Lung (tissue), 12 donors: ENCODE measurements around the gene OSBPL3. TPM values are rescaled to one million over a fixed set of nuclear protein-coding genes. Genes with fewer than 3 reads are reported as not detected.

Experiments
- ATAC-seq: fragments of 200-7000 bp; cut with Tn5 transposase; one replicate; pipeline ENCODE4 v1.9.1; 2020; ENCODE audit warnings: moderate number of reproducible peaks; ENCODE audit not compliant: insufficient read depth, low FRiP score
- DNase-seq, 3 donors: peaks; one replicate each; pipeline ENCODE4 v3.0.0-alpha.2; 2013 to 2017
- H3K27ac ChIP-seq, 2 donors: one replicate each; pipeline ENCODE4 v1.5.1; 2013; ENCODE audit warnings: mild to moderate bottlenecking in 2 of 2, moderate library complexity in 2 of 2, control low read depth in 1 of 2, inconsistent platforms in 1 of 2, low read depth in 1 of 2, low read length in 1 of 2
- H3K27me3 ChIP-seq, 3 donors: one replicate each; pipeline ENCODE4 v1.5.1; 2013; ENCODE audit warnings: low read length in 2 of 3; ENCODE audit not compliant: control insufficient read depth in 3 of 3, insufficient read depth in 3 of 3
- H3K36me3 ChIP-seq, 4 donors: one replicate each; pipeline ENCODE4 v1.5.1; 2013; ENCODE audit warnings: low read length in 4 of 4, mild to moderate bottlenecking in 1 of 4, moderate library complexity in 1 of 4; ENCODE audit not compliant: control insufficient read depth in 4 of 4, insufficient read depth in 4 of 4
- H3K4me1 ChIP-seq, 5 donors: one replicate each; pipeline ENCODE4 v1.5.1; 2013; ENCODE audit warnings: low read length in 5 of 5, mild to moderate bottlenecking in 2 of 5, moderate library complexity in 1 of 5; ENCODE audit not compliant: control insufficient read depth in 5 of 5, insufficient read depth in 5 of 5
- H3K4me3 ChIP-seq: one replicate; pipeline ENCODE4 v1.5.1; 2013; ENCODE audit warnings: mild to moderate bottlenecking, control low read depth, moderate library complexity
- H3K9ac ChIP-seq, 2 donors: one replicate each; pipeline ENCODE4 v1.5.1; 2013; ENCODE audit warnings: low read length in 2 of 2, control low read depth in 1 of 2; ENCODE audit not compliant: insufficient read depth in 1 of 2
- H3K9me3 ChIP-seq, 4 donors: one replicate each; pipeline ENCODE4 v1.5.1; 2013; ENCODE audit warnings: low read length in 3 of 4, mild to moderate bottlenecking in 1 of 4, moderate library complexity in 1 of 4; ENCODE audit not compliant: control insufficient read depth in 4 of 4, insufficient read depth in 3 of 4
- WGBS, 2 donors: extraction: QIAGEN DNeasy Blood & Tissue Kit; methylation state at CpG; one replicate each; pipeline ENCODE4 v1.1.7; 2013; 5-methylcytosine and 5-hydroxymethylcytosine counted together
- polyA plus RNA-seq, 2 donors: library from polyadenylated mRNA; stranded (reverse); fragments of 200-250 nt; gene quantifications; one replicate each; pipeline ENCODE4 v1.2.1, GENCODE V29; 2013
- total RNA-seq, 2 donors: library from RNA; depleted of rRNA in 1 of 2; stranded (reverse); fragments of >200 nt in 1 of 2; gene quantifications; one replicate each; pipeline ENCODE4 v1.2.1, GENCODE V29; 2014 to 2021
- TF ChIP-seq, protein P1 (sequence below): IDR thresholded peaks from 2 replicates; pipeline ENCODE4 v1.5.1; 2012; ENCODE audit warnings: mild to moderate bottlenecking; ENCODE audit errors: control extremely low read depth, extremely low read depth
- donor health status: control.
- donor health status: control.
- donor health status: Bipolar disorder and iron deficiency.
- donor health status: healthy.
- donor health status: DM: yes; HTN: yes; CAD: no.

The OSBPL3 gene
- total and polyA plus RNA-seq, 4 donors: 8.6 to 32.0 (median 20.4) TPM

DNA sequence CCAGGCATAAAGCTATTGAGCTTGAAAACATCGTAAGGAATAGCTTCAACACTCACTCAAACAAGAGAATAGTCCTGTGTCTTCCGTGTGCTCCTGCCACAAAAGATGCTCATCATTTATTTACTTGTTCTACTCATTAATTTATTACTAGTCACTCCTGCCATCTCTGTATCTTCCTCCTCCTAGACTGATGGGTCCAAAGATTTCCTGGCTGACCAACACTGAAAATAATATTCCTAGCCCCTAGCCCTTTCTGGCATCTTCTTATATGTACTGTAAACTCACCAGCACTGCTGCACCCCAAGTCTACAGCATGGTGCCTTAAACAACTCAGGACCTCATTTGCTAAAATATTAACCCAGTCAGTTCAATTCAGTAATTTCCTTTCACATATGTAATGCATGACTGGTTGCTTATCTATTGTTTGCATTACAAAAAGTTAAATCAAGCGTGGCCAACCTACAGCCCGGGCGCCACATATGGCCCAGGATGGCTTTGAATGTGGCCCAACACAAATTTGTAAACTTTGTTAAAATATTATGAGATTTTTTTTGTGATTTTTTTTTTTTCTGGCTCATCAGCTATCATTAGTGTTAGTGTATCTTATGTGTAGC lies 136.1 kb downstream of the OSBPL3 start:
- DNase-seq (no peak), ATAC-seq (no peak)
- no peaks in the 10 kb centered on the region for H3K9me3 ChIP-seq
- H3K4me1 ChIP-seq: no peaks in the 10 kb centered on the region
- H3K9ac ChIP-seq: no peak overlapping the region
- no peak overlapping the region for H3K4me3 ChIP-seq
- peaks cover 0 to 4% (median 0%) of the 10 kb centered on the region in 4 donors for H3K36me3 ChIP-seq
- TF ChIP-seq, protein P1, sequence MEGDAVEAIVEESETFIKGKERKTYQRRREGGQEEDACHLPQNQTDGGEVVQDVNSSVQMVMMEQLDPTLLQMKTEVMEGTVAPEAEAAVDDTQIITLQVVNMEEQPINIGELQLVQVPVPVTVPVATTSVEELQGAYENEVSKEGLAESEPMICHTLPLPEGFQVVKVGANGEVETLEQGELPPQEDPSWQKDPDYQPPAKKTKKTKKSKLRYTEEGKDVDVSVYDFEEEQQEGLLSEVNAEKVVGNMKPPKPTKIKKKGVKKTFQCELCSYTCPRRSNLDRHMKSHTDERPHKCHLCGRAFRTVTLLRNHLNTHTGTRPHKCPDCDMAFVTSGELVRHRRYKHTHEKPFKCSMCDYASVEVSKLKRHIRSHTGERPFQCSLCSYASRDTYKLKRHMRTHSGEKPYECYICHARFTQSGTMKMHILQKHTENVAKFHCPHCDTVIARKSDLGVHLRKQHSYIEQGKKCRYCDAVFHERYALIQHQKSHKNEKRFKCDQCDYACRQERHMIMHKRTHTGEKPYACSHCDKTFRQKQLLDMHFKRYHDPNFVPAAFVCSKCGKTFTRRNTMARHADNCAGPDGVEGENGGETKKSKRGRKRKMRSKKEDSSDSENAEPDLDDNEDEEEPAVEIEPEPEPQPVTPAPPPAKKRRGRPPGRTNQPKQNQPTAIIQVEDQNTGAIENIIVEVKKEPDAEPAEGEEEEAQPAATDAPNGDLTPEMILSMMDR: no peak
- WGBS, 2 donors: 91 to 93% methylated on average over 5 of the region's 5 CpGs
- H3K27ac ChIP-seq: no peak overlapping the region
- H3K27me3 ChIP-seq: no peaks in the 10 kb centered on the region

DNA sequence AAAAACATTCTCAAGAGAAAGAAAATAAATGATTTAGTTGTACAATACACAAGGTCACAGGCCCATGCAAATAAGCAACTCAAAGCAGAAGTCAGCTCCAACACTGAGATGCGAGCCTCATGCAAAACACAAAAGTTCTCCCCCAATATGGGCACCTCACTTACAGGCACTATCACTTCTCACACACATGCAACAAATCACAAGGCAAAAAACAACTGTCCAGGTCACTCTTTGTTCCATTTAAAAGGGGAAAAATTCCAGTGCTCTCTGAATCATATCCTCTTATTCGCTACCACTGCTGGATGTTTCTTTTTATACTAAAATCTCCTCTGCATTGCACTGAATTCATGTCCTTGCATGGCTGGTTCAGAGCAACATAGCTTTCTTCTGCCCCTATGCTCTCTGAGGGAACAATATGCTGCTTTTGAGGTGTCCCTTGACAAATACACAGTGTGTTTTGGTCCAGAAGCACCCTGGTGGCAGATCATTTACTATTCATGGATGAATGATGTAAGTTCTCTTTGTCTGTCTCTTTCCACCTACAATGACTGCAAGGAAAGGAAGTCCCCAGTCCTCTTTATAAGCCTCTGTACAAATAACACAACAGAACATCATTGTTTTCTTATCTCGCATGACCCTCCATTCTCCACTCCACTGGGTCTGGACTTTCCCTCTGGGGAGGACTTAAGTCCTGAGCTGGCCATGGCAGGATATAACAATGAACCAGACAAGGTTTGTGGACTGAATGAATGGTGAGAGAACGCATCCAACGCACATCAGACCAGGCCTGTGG lies 137.3 kb downstream of the OSBPL3 start:
- DNase-seq (no peak), ATAC-seq (no peak)
- no peak overlapping the region for H3K9ac ChIP-seq
- no peak overlapping the region for H3K4me3 ChIP-seq
- WGBS, 2 donors: 88 to 89% methylated on average over 5 of the region's 5 CpGs
- no peaks in the 10 kb centered on the region for H3K4me1 ChIP-seq
- TF ChIP-seq, protein P1: no peak
- no peaks in the 10 kb centered on the region for H3K9me3 ChIP-seq
- no peaks in the 10 kb centered on the region for H3K27me3 ChIP-seq
- peaks cover 0 to 4% (median 0%) of the 10 kb centered on the region in 4 donors for H3K36me3 ChIP-seq
- no peak overlapping the region for H3K27ac ChIP-seq

DNA sequence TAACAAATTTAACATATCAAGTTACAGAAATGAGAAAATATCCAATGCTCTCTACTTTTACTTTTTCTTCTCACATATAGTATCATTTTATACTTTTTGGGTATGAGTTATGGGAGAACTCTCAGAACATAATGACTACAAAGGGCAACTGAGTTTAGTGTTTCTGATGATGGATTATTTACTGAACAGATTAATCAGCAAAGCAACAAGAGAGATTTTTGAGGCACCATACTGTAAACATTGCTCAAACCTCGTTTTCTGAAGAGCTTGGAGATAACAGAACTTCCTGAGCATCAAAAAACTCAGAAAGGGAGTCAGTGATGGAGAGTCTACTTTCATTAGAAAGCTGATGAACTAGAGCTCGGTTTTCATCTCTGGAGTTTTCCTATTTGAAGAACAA lies 137.9 kb downstream of the OSBPL3 start:
- H3K4me3 ChIP-seq: no peak overlapping the region
- ATAC-seq (no peak), DNase-seq (no peak)
- WGBS, 2 donors: 58 to 65% methylated on average over 2 of the region's 2 CpGs
- peaks cover 0 to 4% (median 0%) of the 10 kb centered on the region in 4 donors for H3K36me3 ChIP-seq
- no peaks in the 10 kb centered on the region for H3K27me3 ChIP-seq
- no peak overlapping the region for H3K27ac ChIP-seq
- H3K9ac ChIP-seq: no peak overlapping the region
- no peaks in the 10 kb centered on the region for H3K4me1 ChIP-seq
- TF ChIP-seq, protein P1: no peak
- H3K9me3 ChIP-seq: no peaks in the 10 kb centered on the region
